DOHH2 (cell line): Measurements from ENCODE around the gene USP6.
"Not testable (repeated sequence)": the region's sequence is repeated elsewhere in the genome, so short reads cannot be mapped to it uniquely, and the experiment has no call there.

Experiments used
- H3F3A ChIP-seq: fragments of 200-600 bp; sonication (generic), shearing (Covaris generic); 2 replicates; pipeline ENCODE4 v1.6.0; 2016; ENCODE audit warnings: antibody characterized with exemption, mild to moderate bottlenecking; ENCODE audit not compliant: control insufficient read depth, insufficient read depth
- H3K27ac ChIP-seq: fragments of 200-600 bp; sonication (generic); 2 replicates; pipeline ENCODE4 v1.5.1; 2014; ENCODE audit warnings: low read depth, mild to moderate bottlenecking, low read length, moderate library complexity
- H3K27me3 ChIP-seq: fragments of 200-600 bp; sonication (generic); 2 replicates; pipeline ENCODE4 v1.6.1; 2014; ENCODE audit warnings: mild to moderate bottlenecking, low read length, mixed read lengths; ENCODE audit not compliant: control insufficient read depth
- H3K36me3 ChIP-seq: fragments of 200-600 bp; sonication (generic); 2 replicates; pipeline ENCODE4 v1.6.1; 2014; ENCODE audit warnings: mild to moderate bottlenecking, low read length, moderate library complexity, mixed read lengths; ENCODE audit not compliant: control insufficient read depth
- H3K4me1 ChIP-seq: fragments of 200-600 bp; sonication (generic); 2 replicates; pipeline ENCODE4 v1.6.1; 2014; ENCODE audit warnings: mild to moderate bottlenecking, low read length, mixed read lengths; ENCODE audit not compliant: control insufficient read depth
- H3K4me2 ChIP-seq: fragments of 200-600 bp; sonication (generic); 2 replicates; pipeline ENCODE4 v1.6.0; 2014; ENCODE audit warnings: mild to moderate bottlenecking, low read length, moderate library complexity
- H3K4me3 ChIP-seq: fragments of 200-600 bp; sonication (generic); 2 replicates; pipeline ENCODE4 v1.5.1; 2014; ENCODE audit warnings: mild to moderate bottlenecking, low read length, mixed read lengths
- H3K79me2 ChIP-seq: fragments of 200-600 bp; sonication (generic); 2 replicates; pipeline ENCODE4 v1.6.1; 2014; ENCODE audit warnings: mild to moderate bottlenecking, low read length, mixed read lengths; ENCODE audit not compliant: control insufficient read depth
- H3K9me2 ChIP-seq: fragments of 200-600 bp; sonication (generic); replicated peaks from 2 replicates; pipeline ENCODE4 v1.6.1; 2014; ENCODE audit warnings: mild to moderate bottlenecking, low read length, mixed read lengths; ENCODE audit not compliant: control insufficient read depth
- H3K9me3 ChIP-seq: fragments of 200-600 bp; sonication (generic); 2 replicates; pipeline ENCODE4 v1.6.1; 2014; ENCODE audit warnings: antibody characterized with exemption, low read length, mixed read lengths; ENCODE audit not compliant: control insufficient read depth, insufficient read depth
- H4K20me1 ChIP-seq: fragments of 200-600 bp; sonication (generic); 2 replicates; pipeline ENCODE4 v1.6.0; 2014; ENCODE audit warnings: low read depth, mild to moderate bottlenecking, antibody characterized with exemption, low read length, moderate library complexity; ENCODE audit not compliant: control insufficient read depth, insufficient read depth
- CTCF ChIP-seq: fragments of 200-600 bp; sonication (generic); IDR thresholded peaks from one replicate; pipeline ENCODE4 v1.5.1; 2014; ENCODE audit warnings: antibody characterized with exemption, mild to moderate bottlenecking, low read depth, low read length; ENCODE audit not compliant: poor library complexity, severe bottlenecking
- EZH2phosphoT487 ChIP-seq: fragments of 200-600 bp; sonication (generic); IDR thresholded peaks from 2 replicates; pipeline ENCODE4 v1.6.1; 2017; ENCODE audit warnings: borderline replicate concordance, mild to moderate bottlenecking, antibody characterized with exemption, low read length, moderate library complexity, mixed read lengths

Gene USP6

GRCh38 chr17:5135726-5136579 lies 20.1 kb downstream of the USP6 start:
- no peak overlapping the region for H3K4me3 ChIP-seq
- H3K4me1 ChIP-seq = no peaks in the 10 kb centered on the region
- H3K27me3 ChIP-seq = no peaks in the 10 kb centered on the region
- H3K4me2 ChIP-seq = no peak overlapping the region
- TF ChIP-seq CTCF (no peak), EZH2phosphoT487 (no peak)
- H3K9me3 ChIP-seq = no peaks in the 10 kb centered on the region
- H3K79me2 ChIP-seq = no peaks in the 10 kb centered on the region
- H4K20me1 ChIP-seq = no peaks in the 10 kb centered on the region
- H3K27ac ChIP-seq = no peak overlapping the region
- H3K36me3 ChIP-seq = no peaks in the 10 kb centered on the region
- H3K9me2 ChIP-seq = no peaks in the 10 kb centered on the region
- H3F3A ChIP-seq = no peaks in the 10 kb centered on the region

GRCh38 chr17:5136580-5137412 lies 21.0 kb downstream of the USP6 start:
- H3K27me3 ChIP-seq, H3K4me2 ChIP-seq, H3K4me3 ChIP-seq, H3K79me2 ChIP-seq, H4K20me1 ChIP-seq, H3K27ac ChIP-seq, H3F3A ChIP-seq, H3K9me2 ChIP-seq, H3K36me3 ChIP-seq, H3K9me3 ChIP-seq, H3K4me1 ChIP-seq: not testable (repeated sequence)

GRCh38 chr17:5137511-5138197 lies 21.8 kb downstream of the USP6 start:
- not testable (repeated sequence) for H3K36me3 ChIP-seq, H3K9me2 ChIP-seq, H4K20me1 ChIP-seq

GRCh38 chr17:5138198-5138544 lies 22.3 kb downstream of the USP6 start:
- H3K9me3 ChIP-seq, H3K4me2 ChIP-seq, H3K36me3 ChIP-seq, H3K9me2 ChIP-seq, H3F3A ChIP-seq, H3K4me1 ChIP-seq, H3K4me3 ChIP-seq, H3K27me3 ChIP-seq, H4K20me1 ChIP-seq, H3K27ac ChIP-seq, H3K79me2 ChIP-seq: not testable (repeated sequence)

More at GRCh38 chr17:5137511-5138197, 21.8 kb downstream of the USP6 start:
- not testable (repeated sequence) for H3K9me3 ChIP-seq, H3K4me2 ChIP-seq, H3K79me2 ChIP-seq, H3F3A ChIP-seq, H3K27ac ChIP-seq, H3K4me3 ChIP-seq, H3K4me1 ChIP-seq, H3K27me3 ChIP-seq
